CD4-positive, alpha-beta T cell treated with Interferon gamma for 1 hour (primary cell): ENCODE results near the gene HS2ST1.

Source experiments
- DNase-seq: peaks from one replicate; pipeline ENCODE4 v3.0.0-alpha.2; 2020

Gene HS2ST1

GRCh38 chr1:87117761-87118368, 203.4 kb downstream of the HS2ST1 start:
- DNase-seq = no peak

- DNase-seq = no peak
Measured at GRCh38 chr1:87119541-87120140, 205.2 kb downstream of the HS2ST1 start.

GRCh38 chr1:87120779-87121178, 206.3 kb downstream of the HS2ST1 start:
- DNase-seq = no peak

- DNase-seq = no peak
Measured at GRCh38 chr1:87121711-87122163, 207.3 kb downstream of the HS2ST1 start.

GRCh38 chr1:87122243-87122642, 207.8 kb downstream of the HS2ST1 start:
- no peak for DNase-seq

- no peak for DNase-seq
Measured at GRCh38 chr1:87123610-87124009, 209.2 kb downstream of the HS2ST1 start.

GRCh38 chr1:87126886-87127505, 212.6 kb downstream of the HS2ST1 start:
- DNase-seq = no peak

- no peak for DNase-seq
Measured at GRCh38 chr1:87127581-87127980, 213.1 kb downstream of the HS2ST1 start.

- DNase-seq = no peak
Measured at GRCh38 chr1:87129038-87129437, 214.6 kb downstream of the HS2ST1 start.

- no peak for DNase-seq
Measured at GRCh38 chr1:87129606-87130005, 215.2 kb downstream of the HS2ST1 start.

GRCh38 chr1:87130438-87130837, 216.0 kb downstream of the HS2ST1 start:
- DNase-seq = no peak

GRCh38 chr1:87131809-87132283, 217.4 kb downstream of the HS2ST1 start:
- peak; percentile 62 for DNase-seq

GRCh38 chr1:87132284-87132870, 217.9 kb downstream of the HS2ST1 start:
- no peak for DNase-seq

GRCh38 chr1:87134061-87134460, 219.6 kb downstream of the HS2ST1 start:
- no peak for DNase-seq

- no peak for DNase-seq
Measured at GRCh38 chr1:87134625-87135328, 220.3 kb downstream of the HS2ST1 start.

GRCh38 chr1:87135329-87135712, 220.9 kb downstream of the HS2ST1 start:
- no peak for DNase-seq

GRCh38 chr1:87136607-87137341, 222.3 kb downstream of the HS2ST1 start:
- no peak for DNase-seq

- no peak for DNase-seq
Measured at GRCh38 chr1:87137342-87137739, 222.9 kb downstream of the HS2ST1 start.

- no peak for DNase-seq
Measured at GRCh38 chr1:87140831-87141540, 226.6 kb downstream of the HS2ST1 start.

GRCh38 chr1:87141556-87141955, 227.1 kb downstream of the HS2ST1 start:
- DNase-seq = no peak

- no peak for DNase-seq
Measured at GRCh38 chr1:87143413-87144135, 229.1 kb downstream of the HS2ST1 start.
